SHP77 (cell line): ENCODE results near the gene LRIG1.

ENCODE experiments used
- DNase-seq, 2 experiments: peaks; one replicate each; lab custom pipeline; 2025; lab: John Stamatoyannopoulos, UW

The LRIG1 gene

GRCh38 chr3:66467996-66468735, 32.7 kb downstream of the LRIG1 start:
- no peak for DNase-seq

GRCh38 chr3:66466606-66467270, 34.1 kb downstream of the LRIG1 start:
- no peak for DNase-seq

GRCh38 chr3:66465587-66465986, 35.2 kb downstream of the LRIG1 start:
- no peak for DNase-seq

- DNase-seq = no peak
These were observed 35.8 kb downstream of the LRIG1 start for GRCh38 chr3:66465034-66465433.

GRCh38 chr3:66464512-66464894, 36.3 kb downstream of the LRIG1 start:
- no peak for DNase-seq

GRCh38 chr3:66463730-66464511, 36.9 kb downstream of the LRIG1 start:
- DNase-seq = no peak

- no peak for DNase-seq
These were observed 37.7 kb downstream of the LRIG1 start for GRCh38 chr3:66463054-66463631.

- DNase-seq = no peak
These were observed 43.6 kb downstream of the LRIG1 start for GRCh38 chr3:66457252-66457651.

GRCh38 chr3:66456711-66457173, 44.1 kb downstream of the LRIG1 start:
- no peak for DNase-seq

- DNase-seq = no peak
These were observed 46.4 kb downstream of the LRIG1 start for GRCh38 chr3:66454464-66454859.

GRCh38 chr3:66453651-66454463, 47.0 kb downstream of the LRIG1 start:
- no peak for DNase-seq

- no peak for DNase-seq
These were observed 48.4 kb downstream of the LRIG1 start for GRCh38 chr3:66452303-66453011.

GRCh38 chr3:66451766-66452165, 49.1 kb downstream of the LRIG1 start:
- DNase-seq = no peak

- DNase-seq = no peak
These were observed 50.3 kb downstream of the LRIG1 start for GRCh38 chr3:66450390-66451022.

GRCh38 chr3:66449411-66449974, 51.3 kb downstream of the LRIG1 start:
- DNase-seq = no peak

GRCh38 chr3:66444146-66444644, 56.6 kb downstream of the LRIG1 start:
- DNase-seq = no peak

- DNase-seq = no peak
These were observed 57.6 kb downstream of the LRIG1 start for GRCh38 chr3:66443118-66443803.

- DNase-seq = peak; percentile 72 to 83
These were observed 58.3 kb downstream of the LRIG1 start for GRCh38 chr3:66442254-66443117.
